H9 (cell line): ENCODE data around the gene SLC17A1. TPM values are rescaled to one million over a fixed set of nuclear protein-coding genes. Genes with fewer than 3 reads are reported as not detected.

Experiments used
- DNase-seq: peaks from one replicate; pipeline ENCODE4 v3.0.0-alpha.2; 2017
- H2AFZ ChIP-seq: one replicate; pipeline ENCODE4 v1.6.1; 2013; ENCODE audit warnings: mild to moderate bottlenecking, low read length, control low read depth, moderate library complexity
- H2AK5ac ChIP-seq: 2 replicates; pipeline ENCODE4 v1.6.1; 2013; ENCODE audit warnings: low read length, control low read depth, mixed read lengths; ENCODE audit not compliant: insufficient read length
- H2BK120ac ChIP-seq: one replicate; pipeline ENCODE4 v1.6.1; 2013; ENCODE audit warnings: low read depth, mild to moderate bottlenecking, low read length, control low read depth, inconsistent platforms; ENCODE audit not compliant: poor library complexity, severe bottlenecking
- H2BK12ac ChIP-seq: 2 replicates; pipeline ENCODE4 v1.6.1; 2013; ENCODE audit warnings: low read length, control low read depth, mixed read lengths, low read depth; ENCODE audit not compliant: insufficient read length
- H2BK15ac ChIP-seq: 2 replicates; pipeline ENCODE4 v1.6.1; 2013; ENCODE audit warnings: low read depth, low read length, control low read depth
- H2BK20ac ChIP-seq: one replicate; pipeline ENCODE4 v1.6.1; 2013; ENCODE audit warnings: low read depth, mild to moderate bottlenecking, low read length, control low read depth, inconsistent platforms; ENCODE audit not compliant: poor library complexity, severe bottlenecking
- H2BK5ac ChIP-seq: 2 replicates; pipeline ENCODE4 v1.6.1; 2013; ENCODE audit warnings: low read length, control low read depth, mixed read lengths; ENCODE audit not compliant: insufficient read length
- H3K14ac ChIP-seq: 2 replicates; pipeline ENCODE4 v1.6.1; 2013; ENCODE audit warnings: low read length, control low read depth; ENCODE audit not compliant: insufficient read depth
- H3K18ac ChIP-seq: 2 replicates; pipeline ENCODE4 v1.6.1; 2013; ENCODE audit warnings: low read depth, mild to moderate bottlenecking, mixed read lengths, low read length, control low read depth; ENCODE audit not compliant: insufficient read length
- H3K23ac ChIP-seq: 2 replicates; pipeline ENCODE4 v1.6.1; 2013; ENCODE audit warnings: low read length, control low read depth, mixed read lengths, low read depth; ENCODE audit not compliant: insufficient read length
- H3K23me2 ChIP-seq: 2 replicates; pipeline ENCODE4 v1.6.1; 2013; ENCODE audit warnings: low read depth, mild to moderate bottlenecking, mixed read lengths, low read length, control low read depth; ENCODE audit not compliant: insufficient read length, poor library complexity, severe bottlenecking
- H3K27ac ChIP-seq: 2 replicates; pipeline ENCODE4 v1.5.1; 2013; ENCODE audit warnings: low read length, control low read depth, mixed read lengths, low read depth; ENCODE audit not compliant: insufficient read length
- H3K27me3 ChIP-seq: 2 replicates; pipeline ENCODE4 v1.6.1; 2013; ENCODE audit warnings: low read length, control low read depth, inconsistent platforms; ENCODE audit not compliant: insufficient read depth
- H3K4ac ChIP-seq: 2 replicates; pipeline ENCODE4 v1.6.1; 2013; ENCODE audit warnings: low read depth, mild to moderate bottlenecking, control low read depth, inconsistent platforms, low read length, moderate library complexity
- H3K4me1 ChIP-seq: 2 replicates; pipeline ENCODE4 v1.6.1; 2013; ENCODE audit warnings: low read length, control low read depth, inconsistent platforms; ENCODE audit not compliant: insufficient read depth
- H3K4me2 ChIP-seq: 2 replicates; pipeline ENCODE4 v1.6.1; 2013; ENCODE audit warnings: low read length, control low read depth, mixed read lengths; ENCODE audit not compliant: insufficient read length, insufficient read depth
- H3K56ac ChIP-seq: 2 replicates; pipeline ENCODE4 v1.6.1; 2013; ENCODE audit warnings: low read depth, mild to moderate bottlenecking, mixed read lengths, low read length, control low read depth; ENCODE audit not compliant: insufficient read length
- H3K79me1 ChIP-seq: 2 replicates; pipeline ENCODE4 v1.6.1; 2013; ENCODE audit warnings: low read depth, mild to moderate bottlenecking, moderate library complexity, low read length, control low read depth, inconsistent platforms; ENCODE audit not compliant: insufficient read depth, poor library complexity, severe bottlenecking
- H3K79me2 ChIP-seq: 2 replicates; pipeline ENCODE4 v1.6.1; 2013; ENCODE audit warnings: low read length, control low read depth, inconsistent platforms; ENCODE audit not compliant: insufficient read depth
- H3K9ac ChIP-seq: 2 replicates; pipeline ENCODE4 v1.6.1; 2013; ENCODE audit warnings: low read length, control low read depth, mixed read lengths; ENCODE audit not compliant: insufficient read length; ENCODE audit errors: extremely low read depth
- H3K9me3 ChIP-seq: one replicate; pipeline ENCODE4 v1.6.1; 2013; ENCODE audit warnings: low read depth, low read length, inconsistent platforms; ENCODE audit not compliant: control insufficient read depth
- H3T11ph ChIP-seq: one replicate; pipeline ENCODE4 v1.6.1; 2013; ENCODE audit warnings: mild to moderate bottlenecking, low read length, control low read depth, inconsistent platforms
- H4K20me1 ChIP-seq: one replicate; pipeline ENCODE4 v1.6.1; 2013; ENCODE audit not compliant: control insufficient read depth, insufficient read length, insufficient read depth
- H4K5ac ChIP-seq: 2 replicates; pipeline ENCODE4 v1.6.1; 2013; ENCODE audit warnings: low read depth, mild to moderate bottlenecking, mixed read lengths, low read length, control low read depth; ENCODE audit not compliant: insufficient read length
- H4K8ac ChIP-seq: replicated peaks from 2 replicates; pipeline ENCODE4 v1.6.1; 2013; ENCODE audit warnings: low read length, control low read depth, mixed read lengths, low read depth; ENCODE audit not compliant: insufficient read length
- H4K91ac ChIP-seq: 2 replicates; pipeline ENCODE4 v1.6.1; 2013; ENCODE audit warnings: low read depth, mild to moderate bottlenecking, moderate library complexity, mixed read lengths, low read length, control low read depth; ENCODE audit not compliant: insufficient read length
- H3K27ac Mint-ChIP-seq, 3 experiments: 2 replicates in 2 of 3; 3 replicates in 1 of 3; pipeline ENCODE4 v1.8.0; 2020 to 2021; ENCODE audit warnings: mixed read lengths in 3 of 3, mild to moderate bottlenecking in 1 of 3, moderate library complexity in 1 of 3
- H3K27me3 Mint-ChIP-seq: 2 replicates; pipeline ENCODE4 v1.8.0; 2021; ENCODE audit warnings: low read depth, mild to moderate bottlenecking, moderate library complexity, mixed read lengths
- H3K36me3 Mint-ChIP-seq, 3 experiments: 2 replicates in 2 of 3; 3 replicates in 1 of 3; pipeline ENCODE4 v1.8.0; 2020 to 2021; ENCODE audit warnings: low read depth in 3 of 3, mixed read lengths in 3 of 3; ENCODE audit not compliant: insufficient read depth in 1 of 3
- H3K4me1 Mint-ChIP-seq, 2 experiments: 2 replicates each; pipeline ENCODE4 v1.8.0; 2020; ENCODE audit warnings: mixed read lengths in 2 of 2
- H3K4me3 Mint-ChIP-seq, 2 experiments: 2 replicates in 1 of 2; 3 replicates in 1 of 2; pipeline ENCODE4 v1.8.0; 2020 to 2021; ENCODE audit warnings: mild to moderate bottlenecking in 2 of 2, mixed read lengths in 2 of 2, moderate library complexity in 1 of 2
- H3K9me3 Mint-ChIP-seq, 2 experiments: 2 replicates in 1 of 2; 3 replicates in 1 of 2; pipeline ENCODE4 v1.8.0; 2020; ENCODE audit warnings: mild to moderate bottlenecking in 2 of 2, mixed read lengths in 2 of 2, moderate library complexity in 1 of 2
- CTCF ChIP-seq: fragments of 200-600 bp; sonication (generic); conservative IDR thresholded peaks from 3 replicates; pipeline ENCODE4 v1.8.0; 2021; ENCODE audit warnings: antibody characterized with exemption, mild to moderate bottlenecking
- WGBS: extraction: QIAGEN DNeasy Blood & Tissue Kit; methylation state at CpG from one replicate; pipeline ENCODE4 v1.1.7; 2013; ENCODE audit warnings: missing lambda C conversion rate, low lambda C conversion rate, mixed read lengths; ENCODE audit not compliant: insufficient read length; ENCODE audit errors: extremely low coverage; 5-methylcytosine and 5-hydroxymethylcytosine counted together
- total RNA-seq: library from RNA; stranded (reverse); gene quantifications from 2 replicates; pipeline ENCODE4 v1.2.1, GENCODE V29; 2021

The SLC17A1 gene
- total RNA-seq, 1 experiment from 2014 or later, result not detected

GRCh38 chr6:25844518-25844917, 12.7 kb upstream of the SLC17A1 start:
- H3K36me3 Mint-ChIP-seq, result no peaks in the 10 kb centered on the region
- no peaks in the 10 kb centered on the region for H3K9me3 ChIP-seq
- no peak overlapping the region for H3K9ac ChIP-seq
- no peak overlapping the region for H2BK120ac ChIP-seq
- no peak overlapping the region for H3K27ac ChIP-seq
- no peak overlapping the region for H3T11ph ChIP-seq
- no peaks in the 10 kb centered on the region for H4K20me1 ChIP-seq
- H3K23ac ChIP-seq, result no peak overlapping the region
- H3K79me1 ChIP-seq, result no peaks in the 10 kb centered on the region
- H3K27me3 ChIP-seq, result no peaks in the 10 kb centered on the region
- no peak overlapping the region for H3K4me3 Mint-ChIP-seq
- H4K91ac ChIP-seq, result no peak overlapping the region
- H3K23me2 ChIP-seq, result no peaks in the 10 kb centered on the region
- no peak overlapping the region for H2BK15ac ChIP-seq
- H3K4ac ChIP-seq, result no peak overlapping the region
- H3K18ac ChIP-seq, result no peak overlapping the region
- no CpG with 5 or more reads among the region's 2 CpGs for WGBS
- peaks cover 2% of the 10 kb centered on the region; the same call in 1 of the 2 replicates for H3K27me3 Mint-ChIP-seq
- no peak overlapping the region for H2AK5ac ChIP-seq
- no peak overlapping the region for H2BK12ac ChIP-seq
- no peak overlapping the region for H2BK5ac ChIP-seq
- H2AFZ ChIP-seq, result no peak overlapping the region
- no peaks in the 10 kb centered on the region for H3K79me2 ChIP-seq
- H3K4me1 Mint-ChIP-seq, result peaks cover under 1 to 1% of the 10 kb centered on the region in 2 experiments
- TF ChIP-seq CTCF, result no peak
- H4K5ac ChIP-seq, result no peak overlapping the region
- H3K27ac Mint-ChIP-seq, result no peak overlapping the region
- no peak overlapping the region for H3K4me2 ChIP-seq
- no peaks in the 10 kb centered on the region; a peak in 1 of 5 replicates for H3K9me3 Mint-ChIP-seq
- no peak overlapping the region for H3K14ac ChIP-seq
- H4K8ac ChIP-seq, result no peak overlapping the region
- peaks cover under 1% of the 10 kb centered on the region; the same call in 1 of the 2 replicates for H3K4me1 ChIP-seq
- H2BK20ac ChIP-seq, result no peak overlapping the region
- no peak for DNase-seq
- no peak overlapping the region for H3K56ac ChIP-seq
